Bone marrow (tissue), 2 donors: ENCODE results near the gene ZDHHC8.
A peak's percentile ranks its signal among the peaks of the same experiment; 100 is the strongest.

Experiments
- DNase-seq, 2 donors: peaks; one replicate each; lab custom pipeline; 2025; lab: John Stamatoyannopoulos, UW

The ZDHHC8 gene

DNA sequence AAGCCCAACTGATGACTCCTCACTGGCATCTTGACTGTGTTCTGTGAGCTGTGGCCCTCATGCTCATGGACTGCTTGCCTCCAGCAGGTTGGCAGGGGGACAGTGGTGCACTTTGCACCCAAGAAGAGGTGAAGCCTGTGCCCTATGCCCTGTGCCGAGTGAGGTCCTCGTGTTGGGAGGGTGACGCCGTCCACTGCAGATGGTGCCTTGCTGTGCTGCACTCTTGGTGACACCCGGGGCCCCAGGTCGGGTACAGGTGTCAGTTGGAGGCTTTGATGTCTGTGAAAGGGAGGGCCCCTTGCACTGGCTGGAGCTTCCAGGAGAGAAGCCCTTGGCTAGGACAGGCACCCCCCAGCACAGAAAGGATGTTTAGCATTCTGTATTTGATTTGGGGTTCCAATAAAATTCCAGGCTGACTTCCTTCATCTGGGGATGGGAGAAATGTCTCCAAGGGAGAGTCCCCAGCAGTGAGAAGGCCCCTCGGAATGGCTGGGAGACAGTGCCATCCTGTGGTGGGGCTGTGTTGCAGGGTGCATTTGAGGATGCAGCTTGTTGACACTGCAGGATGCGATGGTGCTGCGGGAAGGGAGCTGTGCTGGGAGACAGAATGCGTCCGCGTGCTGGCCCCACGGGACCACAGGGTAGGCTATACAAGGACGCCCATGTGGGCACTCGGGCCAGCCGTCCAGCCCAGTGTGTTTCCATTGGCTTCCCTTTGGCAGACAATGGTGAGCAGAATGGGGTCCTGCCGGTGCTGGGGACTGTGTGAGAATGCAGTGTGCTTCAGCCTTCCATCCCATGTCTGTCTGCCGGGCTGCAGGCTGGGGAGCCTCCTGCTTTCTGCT lies 2.5 kb upstream of the ZDHHC8 start:
- no peak for DNase-seq

DNA sequence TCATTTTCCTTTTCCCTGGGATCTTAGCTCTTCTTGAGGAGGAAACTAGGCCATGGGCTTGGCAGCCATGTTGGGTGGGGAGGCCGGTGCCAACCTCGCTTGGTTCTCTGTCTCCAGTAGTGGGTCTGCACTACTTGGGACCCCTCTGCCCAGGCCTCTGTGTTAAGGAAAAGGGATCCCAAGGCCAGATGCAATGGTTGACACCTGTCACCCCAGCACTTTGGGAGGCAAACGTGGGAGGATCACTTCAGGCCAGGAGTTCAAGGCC lies 1.9 kb upstream of the ZDHHC8 start:
- DNase-seq, result no peak

- DNase-seq, result no peak
These were observed 1.3 kb upstream of the ZDHHC8 start for GRCh38 chr22:20130319-20130718.

DNA sequence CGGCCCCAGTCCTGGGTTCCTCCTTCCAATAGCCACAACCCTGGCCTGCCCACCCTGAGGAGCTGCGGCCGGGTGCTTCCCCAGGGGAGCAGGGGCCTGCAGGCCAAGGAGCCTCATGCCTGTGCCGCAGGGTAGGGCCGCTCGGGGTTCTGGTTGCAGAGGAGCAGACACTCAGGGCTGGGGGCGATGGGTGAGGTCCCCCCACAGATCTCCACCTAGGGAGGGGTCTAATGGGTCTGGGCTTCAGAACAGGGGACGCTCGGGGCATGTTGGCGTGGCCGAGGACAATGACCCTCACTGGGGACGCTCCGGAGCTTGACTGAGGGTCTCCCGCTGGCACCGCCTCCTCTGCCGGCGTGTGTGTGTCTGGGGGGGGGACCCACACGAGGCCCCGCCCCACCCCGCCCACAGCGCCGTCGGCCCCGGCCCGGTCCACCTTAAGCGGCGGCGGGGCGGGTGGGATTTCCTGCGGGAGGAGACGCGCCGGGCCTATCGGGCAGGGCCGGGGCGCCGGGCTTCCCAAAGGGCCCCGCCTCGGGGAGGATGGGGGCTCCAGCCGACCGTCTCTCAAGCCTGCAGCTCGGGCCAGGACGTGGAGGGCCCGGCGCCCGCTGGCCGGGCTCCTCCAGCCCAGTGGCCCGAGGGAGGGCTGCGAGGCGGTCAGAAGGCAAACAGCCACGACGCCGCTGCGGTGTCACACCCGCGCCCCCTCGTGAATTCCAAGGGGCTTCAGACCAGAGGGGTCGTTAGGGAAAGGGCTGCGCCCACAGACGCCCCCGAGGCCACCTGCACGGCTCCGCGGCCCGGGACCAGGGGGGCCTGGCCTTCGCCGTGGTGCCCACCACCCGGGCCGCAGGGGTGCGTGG lies 640 bp upstream of the ZDHHC8 start:
- peak in 1 of 2 donors; percentile 23 for DNase-seq

DNA sequence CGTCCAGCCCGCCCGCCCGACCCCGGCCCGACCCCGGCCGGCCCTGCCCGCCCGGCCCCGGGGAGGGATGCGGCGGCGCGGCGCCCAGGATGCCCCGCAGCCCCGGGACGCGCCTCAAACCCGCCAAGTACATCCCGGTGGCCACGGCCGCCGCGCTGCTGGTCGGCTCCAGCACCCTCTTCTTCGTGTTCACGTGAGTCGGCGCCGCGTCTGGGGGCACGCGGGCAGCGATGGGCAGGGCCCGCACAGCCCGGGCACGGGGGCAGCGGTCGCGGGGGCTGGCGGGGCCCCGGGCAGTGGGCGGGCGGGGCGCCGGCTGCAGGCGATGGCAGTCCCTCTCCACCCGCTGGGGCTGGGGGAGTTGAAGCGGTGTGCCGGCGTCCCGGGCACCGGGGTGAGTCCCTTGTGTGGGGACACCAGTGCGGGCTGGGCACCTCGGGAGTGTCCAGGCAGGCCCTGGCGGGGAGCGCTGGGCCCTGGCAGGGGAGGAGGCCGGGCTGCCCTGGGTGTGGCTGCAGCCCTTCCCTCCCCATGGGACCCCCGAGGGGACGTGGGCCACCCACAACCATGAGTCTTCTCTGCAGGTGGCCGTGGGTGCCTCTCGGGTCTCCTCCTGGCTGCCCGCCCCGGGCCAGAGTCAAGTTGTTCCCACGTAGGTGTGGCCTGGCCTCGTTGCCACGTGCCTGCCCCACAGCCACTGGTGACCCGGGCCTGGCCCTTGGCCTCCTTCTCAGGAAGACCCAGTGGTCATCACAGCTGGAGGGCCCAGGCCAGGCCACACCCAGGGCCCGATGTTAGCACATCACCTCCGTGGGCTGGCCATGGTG lies 468 bp downstream of the ZDHHC8 start:
- peak in 1 of 2 donors; percentile 12 for DNase-seq

DNA sequence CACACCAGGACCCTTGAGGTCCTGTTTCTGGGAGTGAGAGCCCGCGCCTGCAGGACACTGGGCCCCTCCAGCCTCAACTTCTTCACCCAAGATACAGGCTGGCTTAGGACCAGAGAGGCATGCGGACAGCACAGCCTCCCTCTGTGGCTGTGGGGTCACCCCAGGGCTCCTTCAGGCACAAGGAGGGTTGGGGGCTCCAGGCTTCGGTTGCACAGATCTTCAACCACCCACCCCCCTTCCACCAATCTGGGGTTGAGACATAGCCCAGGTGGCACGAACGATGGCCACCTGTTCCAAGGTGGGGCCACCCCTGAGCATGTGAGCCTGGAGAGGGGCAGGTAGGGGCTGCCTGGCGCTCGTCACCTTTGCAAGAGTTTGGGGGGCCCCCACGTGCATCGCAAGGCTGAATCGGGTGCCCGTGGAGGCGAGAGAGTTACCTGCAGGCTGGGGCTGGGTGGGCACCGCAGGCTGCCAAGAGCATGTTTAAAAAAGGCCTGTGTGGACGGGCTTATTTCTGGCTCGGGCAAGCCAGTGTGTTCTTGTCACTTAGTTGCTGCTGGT lies 1.2 kb downstream of the ZDHHC8 start:
- DNase-seq, result no peak

GRCh38 chr22:20133930-20134549 lies 2.4 kb downstream of the ZDHHC8 start:
- DNase-seq, result no peak

GRCh38 chr22:20135265-20135664 lies 3.7 kb downstream of the ZDHHC8 start:
- no peak for DNase-seq

GRCh38 chr22:20135806-20136602 lies 4.4 kb downstream of the ZDHHC8 start:
- DNase-seq, result no peak

GRCh38 chr22:20136603-20136873 lies 4.9 kb downstream of the ZDHHC8 start:
- no peak for DNase-seq

- no peak for DNase-seq
These were observed 5.5 kb downstream of the ZDHHC8 start for GRCh38 chr22:20137113-20137512.

GRCh38 chr22:20137671-20138416 lies 6.2 kb downstream of the ZDHHC8 start:
- no peak for DNase-seq

DNA sequence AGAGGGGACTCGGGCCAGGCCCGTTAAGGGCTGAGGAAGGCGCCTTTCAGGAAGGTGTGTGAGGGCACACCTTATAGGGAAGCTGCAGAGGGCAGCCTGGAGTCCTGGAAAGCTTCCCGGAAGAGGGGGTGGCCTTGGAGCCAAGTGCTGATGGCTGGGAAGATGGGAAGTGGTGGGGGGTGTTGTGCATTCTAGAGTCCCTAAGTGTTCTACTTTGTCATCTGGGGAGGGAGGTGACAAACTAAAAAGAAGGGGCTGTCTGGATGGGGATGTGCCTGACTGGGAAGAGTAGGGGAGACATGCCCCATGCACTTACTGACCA lies 6.8 kb downstream of the ZDHHC8 start:
- no peak for DNase-seq

DNA sequence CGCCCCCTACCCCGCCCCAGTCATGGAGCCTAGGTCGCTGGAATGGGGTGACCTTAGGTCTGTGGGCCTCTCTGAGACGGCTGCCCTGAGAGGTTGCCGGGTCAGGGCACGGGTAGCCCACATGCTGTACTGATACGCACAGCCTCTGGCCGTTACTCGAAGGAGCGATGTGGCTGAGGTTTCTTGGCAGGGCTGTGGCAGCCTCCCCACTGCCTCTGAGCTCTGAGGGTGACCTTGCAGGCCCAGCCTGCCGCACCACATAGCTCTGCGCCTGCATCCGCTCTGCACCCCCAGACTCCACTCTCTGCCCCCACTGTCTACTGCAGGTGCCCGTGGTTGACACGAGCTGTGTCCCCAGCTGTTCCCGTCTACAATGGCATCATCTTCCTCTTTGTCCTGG lies 7.3 kb downstream of the ZDHHC8 start:
- no peak for DNase-seq

- no peak for DNase-seq
These were observed 7.9 kb downstream of the ZDHHC8 start for GRCh38 chr22:20139391-20140106.

GRCh38 chr22:20140107-20140445 lies 8.5 kb downstream of the ZDHHC8 start:
- no peak for DNase-seq

GRCh38 chr22:20140521-20140964 lies 8.9 kb downstream of the ZDHHC8 start:
- no peak for DNase-seq

DNA sequence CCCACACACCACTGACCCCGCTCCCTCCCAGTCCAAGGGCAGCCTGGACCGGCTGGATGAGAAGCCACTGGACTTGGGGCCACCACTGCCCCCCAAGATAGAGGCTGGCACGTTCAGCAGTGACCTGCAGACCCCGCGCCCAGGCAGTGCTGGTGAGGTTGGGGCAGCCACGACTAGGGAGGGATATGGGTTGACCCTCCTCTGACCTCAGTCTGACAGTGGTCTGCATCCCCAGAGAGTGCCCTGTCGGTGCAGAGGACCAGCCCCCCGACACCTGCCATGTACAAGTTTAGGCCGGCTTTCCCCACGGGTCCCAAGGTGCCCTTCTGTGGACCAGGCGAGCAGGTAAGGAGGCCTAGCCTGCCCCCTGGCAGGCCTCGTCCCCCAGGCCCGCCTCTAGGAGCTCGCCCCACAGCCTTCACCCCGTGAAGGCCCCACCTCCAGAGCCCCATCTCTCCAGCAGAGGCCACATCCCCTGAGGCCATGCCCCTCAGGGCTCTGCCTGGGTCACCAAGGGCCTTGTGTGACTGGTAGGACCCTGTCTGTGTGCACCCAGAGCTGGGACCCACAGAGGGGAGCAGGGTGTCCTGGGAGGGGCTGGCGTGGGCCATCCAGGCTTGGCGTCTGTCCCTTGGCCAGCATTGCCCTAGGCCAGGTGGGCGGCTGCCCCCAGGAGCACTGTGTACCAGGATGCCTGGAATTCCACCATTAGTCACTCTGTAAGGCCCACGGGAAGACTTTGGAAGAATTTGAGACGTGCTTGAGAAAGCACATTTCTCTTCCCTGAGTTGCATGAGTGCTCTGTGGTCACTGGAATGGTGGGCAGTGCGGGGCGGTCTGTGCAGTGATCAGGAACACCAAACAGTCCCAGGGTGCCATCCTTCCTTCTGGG lies 9.8 kb downstream of the ZDHHC8 start:
- no peak for DNase-seq
